ENCODE data around the gene ADRM1.

GRCh38 chr20:62297449-62298227 is 5.2 kb upstream of the ADRM1 start:
- TF ChIP-seq CTCF (conservative IDR thresholded peaks at IDR 0.05; ENCODE audit: low read depth in 2 of 2) = peak in 1 of 2 experiments; percentile 37; a peak in 2 of 4 replicates
- TF ChIP-seq REST (IDR thresholded peaks at IDR 0.05; ENCODE audit: unreplicated experiment) = no peak
- TF ChIP-seq EZH2 (IDR thresholded peaks at IDR 0.05; ENCODE audit: low read depth, unreplicated experiment) = no peak
- TF ChIP-seq EZH2phosphoT487 (IDR thresholded peaks at IDR 0.05; ENCODE audit: unreplicated experiment) = no peak
- no peak for TF ChIP-seq NANOG (IDR thresholded peaks at IDR 0.05; ENCODE audit: borderline replicate concordance)

All from GM23338 (cell line).